SU-DHL-6 (cell line): ENCODE results near the gene MAPK10.

Source experiments
- H2AFZ ChIP-seq: fragments of 200-600 bp; sonication (generic); 2 replicates; pipeline ENCODE4 v1.6.1; 2014; ENCODE audit warnings: low read depth, mild to moderate bottlenecking, moderate library complexity, mixed read lengths, antibody characterized with exemption, low read length; ENCODE audit not compliant: severe bottlenecking
- H3F3A ChIP-seq: fragments of 200-600 bp; shearing (Covaris generic); 2 replicates; pipeline ENCODE4 v1.6.0; 2016; ENCODE audit warnings: antibody characterized with exemption, mild to moderate bottlenecking; ENCODE audit not compliant: insufficient read depth
- H3K27ac ChIP-seq: fragments of 200-600 bp; sonication (generic); 2 replicates; pipeline ENCODE4 v1.5.1; 2016; ENCODE audit warnings: low read depth, mild to moderate bottlenecking, low read length, moderate library complexity, mixed read lengths
- H3K27me3 ChIP-seq: fragments of 200-600 bp; sonication (generic), shearing (Covaris generic); 2 replicates; pipeline ENCODE4 v1.6.0; 2014; ENCODE audit warnings: mild to moderate bottlenecking, low read length
- H3K36me3 ChIP-seq: fragments of 200-600 bp; sonication (generic); 2 replicates; pipeline ENCODE4 v1.6.1; 2014; ENCODE audit warnings: mild to moderate bottlenecking, low read length, mixed read lengths
- H3K4me2 ChIP-seq: fragments of 300-600, 200-600 bp; shearing (Covaris generic), sonication (generic); 2 replicates; pipeline ENCODE4 v1.6.0; 2014; ENCODE audit warnings: low read length, low read depth, mild to moderate bottlenecking; ENCODE audit not compliant: poor library complexity, severe bottlenecking
- H3K4me3 ChIP-seq: fragments of 200-600 bp; sonication (generic); 2 replicates; pipeline ENCODE4 v1.5.1; 2014; ENCODE audit warnings: antibody characterized with exemption, low read length, mild to moderate bottlenecking, mixed read lengths; ENCODE audit not compliant: insufficient read depth, poor library complexity, severe bottlenecking
- H3K79me2 ChIP-seq: fragments of 200-600 bp; sonication (generic); 2 replicates; pipeline ENCODE4 v1.6.1; 2014; ENCODE audit warnings: mild to moderate bottlenecking, low read length, moderate library complexity; ENCODE audit not compliant: insufficient read depth
- H3K9ac ChIP-seq: fragments of 200-600 bp; sonication (generic); 2 replicates; pipeline ENCODE4 v1.7.0; 2014; ENCODE audit warnings: mild to moderate bottlenecking, low read length
- H3K9me2 ChIP-seq: fragments of 200-600 bp; sonication (generic); replicated peaks from 2 replicates; pipeline ENCODE4 v1.6.1; 2014; ENCODE audit warnings: low read length; ENCODE audit not compliant: insufficient read depth
- H3K9me3 ChIP-seq: fragments of 200-600 bp; sonication (generic); 2 replicates; pipeline ENCODE4 v1.6.1; 2014; ENCODE audit warnings: low read length, mixed read lengths; ENCODE audit not compliant: insufficient read depth
- H4K20me1 ChIP-seq: fragments of 200-600 bp; sonication (generic); 2 replicates; pipeline ENCODE4 v1.6.1; 2014; ENCODE audit warnings: low read depth, mild to moderate bottlenecking, antibody characterized with exemption, low read length, moderate library complexity, mixed read lengths
- CTCF ChIP-seq: fragments of 200-600 bp; sonication (generic); IDR thresholded peaks from one replicate; pipeline ENCODE4 v1.5.1; 2017; ENCODE audit warnings: antibody characterized with exemption, mild to moderate bottlenecking, low read length, moderate library complexity; ENCODE audit not compliant: insufficient read depth, poor library complexity, severe bottlenecking
- EZH2phosphoT487 ChIP-seq: fragments of 200-600 bp; sonication (generic), shearing (Covaris generic); conservative IDR thresholded peaks from 2 replicates; pipeline ENCODE4 v1.6.1; 2018; ENCODE audit warnings: mild to moderate bottlenecking, antibody characterized with exemption, low read length, moderate library complexity, mixed read lengths

MAPK10 gene

GRCh38 chr4:86329431-86329830, 30.4 kb downstream of the MAPK10 start:
- Histone ChIP-seq H2AFZ (no peak overlapping the region), H3F3A (no peaks in the 10 kb centered on the region), H3K9me3 (no peaks in the 10 kb centered on the region), H3K9ac (no peak overlapping the region), H3K9me2 (no peaks in the 10 kb centered on the region), H3K27ac (no peak overlapping the region), H3K27me3 (no peaks in the 10 kb centered on the region), H3K4me2 (no peak overlapping the region), H3K4me3 (no peak overlapping the region), H4K20me1 (no peaks in the 10 kb centered on the region), H3K36me3 (no peaks in the 10 kb centered on the region), H3K79me2 (no peaks in the 10 kb centered on the region)
- TF ChIP-seq EZH2phosphoT487, result no peak

GRCh38 chr4:86326400-86326799, 33.5 kb downstream of the MAPK10 start:
- no peak overlapping the region for H3K4me2 ChIP-seq
- H3K79me2 ChIP-seq, result no peaks in the 10 kb centered on the region
- no peak overlapping the region for H3K9ac ChIP-seq
- no peaks in the 10 kb centered on the region for H3K9me3 ChIP-seq
- no peak overlapping the region for H2AFZ ChIP-seq
- H3K27me3 ChIP-seq, result no peaks in the 10 kb centered on the region
- no peaks in the 10 kb centered on the region for H3F3A ChIP-seq
- H3K9me2 ChIP-seq, result no peaks in the 10 kb centered on the region
- TF ChIP-seq EZH2phosphoT487 (no peak), CTCF (no peak)
- no peak overlapping the region for H3K27ac ChIP-seq
- no peaks in the 10 kb centered on the region for H4K20me1 ChIP-seq
- no peak overlapping the region for H3K4me3 ChIP-seq
- no peaks in the 10 kb centered on the region for H3K36me3 ChIP-seq

GRCh38 chr4:86319390-86319789, 40.5 kb downstream of the MAPK10 start:
- no peak for TF ChIP-seq EZH2phosphoT487
- TF ChIP-seq CTCF, result no peak
- Histone ChIP-seq H3F3A (no peaks in the 10 kb centered on the region), H3K27ac (no peak overlapping the region), H3K4me2 (no peak overlapping the region), H3K9me2 (no peaks in the 10 kb centered on the region), H3K9ac (no peak overlapping the region), H4K20me1 (no peaks in the 10 kb centered on the region), H3K27me3 (no peaks in the 10 kb centered on the region), H3K79me2 (no peaks in the 10 kb centered on the region), H3K36me3 (no peaks in the 10 kb centered on the region), H3K9me3 (no peaks in the 10 kb centered on the region), H3K4me3 (no peak overlapping the region), H2AFZ (no peak overlapping the region)

- H2AFZ ChIP-seq, result no peak overlapping the region
- no peak overlapping the region for H3K27ac ChIP-seq
- H3K9ac ChIP-seq, result no peak overlapping the region
- H3K27me3 ChIP-seq, result no peaks in the 10 kb centered on the region
- no peak for TF ChIP-seq EZH2phosphoT487
- TF ChIP-seq CTCF, result no peak
- no peak overlapping the region for H3K4me3 ChIP-seq
- no peaks in the 10 kb centered on the region for H3K9me2 ChIP-seq
- no peak overlapping the region for H3K4me2 ChIP-seq
- H3F3A ChIP-seq, result no peaks in the 10 kb centered on the region
- no peaks in the 10 kb centered on the region for H3K9me3 ChIP-seq
- no peaks in the 10 kb centered on the region for H4K20me1 ChIP-seq
- no peaks in the 10 kb centered on the region for H3K36me3 ChIP-seq
- H3K79me2 ChIP-seq, result no peaks in the 10 kb centered on the region
Observed at GRCh38 chr4:86315579-86315978, 44.3 kb downstream of the MAPK10 start.
